ENCODE measurements around the gene RTL5.

GRCh38 chrX:72123471-72124185 lies 8.1 kb downstream of the RTL5 start:
- no peak for TF ChIP-seq EZH2 (IDR thresholded peaks at IDR 0.05; ENCODE audit: borderline replicate concordance, insufficient read depth, low read length, poor library complexity, severe bottlenecking)
- no peak for TF ChIP-seq POLR2AphosphoS5 (IDR thresholded peaks at IDR 0.05)
- TF ChIP-seq CTCF (IDR thresholded peaks at IDR 0.05; ENCODE audit: poor library complexity, severe bottlenecking), result no peak
- no peak for TF ChIP-seq RAD21 (conservative IDR thresholded peaks at IDR 0.05)
- no peak for TF ChIP-seq REST (IDR thresholded peaks at IDR 0.05; ENCODE audit: borderline replicate concordance)
- TF ChIP-seq EP300 (conservative IDR thresholded peaks at IDR 0.05; ENCODE audit: poor library complexity, severe bottlenecking), result no peak
